ENCODE data around the gene ADAM20.

- TF ChIP-seq CTCF (IDR thresholded peaks at IDR 0.05) = no peak
- no peak for TF ChIP-seq EZH2 (IDR thresholded peaks at IDR 0.05; ENCODE audit: borderline replicate concordance, insufficient read depth, low read depth, low read length, poor library complexity, severe bottlenecking)
Measured at GRCh38 chr14:70530417-70530816, 4.4 kb downstream of the ADAM20 start.
